HepG2 (cell line): ENCODE measurements around the gene CC2D1A. TPM values are rescaled to one million over a fixed set of nuclear protein-coding genes. Genes with fewer than 3 reads are reported as not detected.

Experiments
- CC2D1A ChIP-seq: sonication (generic); formaldehyde crosslinking; IDR thresholded peaks from 2 replicates; pipeline ENCODE4 v1.8.1; 2023; ENCODE audit warnings: mild to moderate bottlenecking, missing genetic modification reagents
- ERF ChIP-seq: IDR thresholded peaks from 2 replicates; pipeline ENCODE4 v1.6.1; 2018; ENCODE audit warnings: missing biosample characterization, missing genetic modification reagents
- ETV5 ChIP-seq: IDR thresholded peaks from 2 replicates; pipeline ENCODE4 v1.6.1; 2018; ENCODE audit warnings: missing biosample characterization, missing genetic modification reagents, inconsistent platforms, borderline replicate concordance
- FOXA1 ChIP-seq, 2 experiments: fragments of 450-650 bp in 1 of 2; sonication (generic) in 1 of 2; formaldehyde crosslinking in 1 of 2; IDR thresholded peaks; 2 replicates each; pipeline versions ENCODE4 v1.4.0 to v1.6.1; 2016 to 2020; ENCODE audit warnings: missing genetic modification reagents in 1 of 2
- HOXA3 ChIP-seq: sonication (generic); formaldehyde crosslinking; IDR thresholded peaks from 2 replicates; pipeline ENCODE4 v1.5.0; 2020; ENCODE audit warnings: missing genetic modification reagents
- KAT7 ChIP-seq: IDR thresholded peaks from 2 replicates; pipeline ENCODE4 v1.6.1; 2018; ENCODE audit warnings: borderline replicate concordance, missing compliant biosample characterization
- KDM5B ChIP-seq: sonication (generic); formaldehyde crosslinking; IDR thresholded peaks from 2 replicates; pipeline ENCODE4 v1.4.0; 2020; ENCODE audit warnings: missing genetic modification reagents, mild to moderate bottlenecking, borderline replicate concordance
- MZF1 ChIP-seq: sonication (generic); formaldehyde crosslinking; IDR thresholded peaks from 2 replicates; pipeline ENCODE4 v1.8.1; 2023; ENCODE audit warnings: mild to moderate bottlenecking, missing genetic modification reagents, borderline replicate concordance
- NFATC3 ChIP-seq: sonication (generic); formaldehyde crosslinking; IDR thresholded peaks from 2 replicates; pipeline ENCODE4 v1.5.1; 2020; ENCODE audit warnings: mild to moderate bottlenecking, missing genetic modification reagents
- PHF21A ChIP-seq: sonication (generic); formaldehyde crosslinking; IDR thresholded peaks from 2 replicates; pipeline ENCODE4 v1.5.0; 2020; ENCODE audit warnings: mild to moderate bottlenecking, missing genetic modification reagents
- SIX1 ChIP-seq: sonication (generic); formaldehyde crosslinking; IDR thresholded peaks from 2 replicates; pipeline ENCODE4 v1.4.0; 2020; ENCODE audit warnings: missing genetic modification reagents, borderline replicate concordance
- SKI ChIP-seq: fragments of 450-650 bp; IDR thresholded peaks from one replicate; pipeline ENCODE4 v1.6.1; 2018; ENCODE audit warnings: mild to moderate bottlenecking; ENCODE audit not compliant: partially characterized antibody
- SOX5 ChIP-seq: IDR thresholded peaks from 2 replicates; pipeline ENCODE4 v1.6.1; 2016; ENCODE audit warnings: borderline replicate concordance
- TBL1XR1 ChIP-seq: fragments of 150-350 bp; IDR thresholded peaks from 2 replicates; pipeline ENCODE4 v1.6.1; 2014; ENCODE audit warnings: borderline replicate concordance, low read length; ENCODE audit not compliant: partially characterized antibody
- TBX2 ChIP-seq: sonication (generic); formaldehyde crosslinking; IDR thresholded peaks from 2 replicates; pipeline ENCODE4 v1.5.0; 2020; ENCODE audit warnings: missing genetic modification reagents, mild to moderate bottlenecking, borderline replicate concordance
- TCF7 ChIP-seq: sonication (generic); IDR thresholded peaks from 2 replicates; pipeline ENCODE4 v1.6.1; 2016; ENCODE audit warnings: antibody characterized with exemption, low read depth
- ZBTB20 ChIP-seq: sonication (generic); formaldehyde crosslinking; IDR thresholded peaks from 2 replicates; pipeline ENCODE4 v1.8.1; 2023; ENCODE audit warnings: missing genetic modification reagents, low read depth, mild to moderate bottlenecking, borderline replicate concordance
- ZFP90 ChIP-seq: sonication (generic); formaldehyde crosslinking; IDR thresholded peaks from 2 replicates; pipeline ENCODE4 v1.8.0; 2022; ENCODE audit warnings: missing genetic modification reagents, mild to moderate bottlenecking, inconsistent platforms, borderline replicate concordance
- ZMAT3 ChIP-seq: sonication (generic); formaldehyde crosslinking; conservative IDR thresholded peaks from 2 replicates; pipeline ENCODE4 v1.7.0; 2021; ENCODE audit warnings: missing genetic modification reagents
- ZNF263 ChIP-seq: sonication (generic); formaldehyde crosslinking; IDR thresholded peaks from 2 replicates; pipeline ENCODE4 v1.4.0; 2020; ENCODE audit warnings: missing genetic modification reagents
- ZNF333 ChIP-seq: sonication (generic); formaldehyde crosslinking; IDR thresholded peaks from 2 replicates; pipeline ENCODE4 v1.4.0; 2020; ENCODE audit warnings: mild to moderate bottlenecking, missing genetic modification reagents, borderline replicate concordance
- ZNF367 ChIP-seq: sonication (generic); formaldehyde crosslinking; IDR thresholded peaks from 2 replicates; pipeline ENCODE4 v1.4.0; 2020; ENCODE audit warnings: missing genetic modification reagents, borderline replicate concordance
- ZNF660 ChIP-seq: sonication (generic); formaldehyde crosslinking; IDR thresholded peaks from 2 replicates; pipeline ENCODE4 v1.5.1; 2020; ENCODE audit warnings: mild to moderate bottlenecking, low read depth, missing genetic modification reagents, borderline replicate concordance
- ZNF83 ChIP-seq: sonication (generic); formaldehyde crosslinking; IDR thresholded peaks from 2 replicates; pipeline ENCODE4 v1.4.0; 2020; ENCODE audit warnings: missing genetic modification reagents, mild to moderate bottlenecking, borderline replicate concordance
- polyA plus RNA-seq, 8 experiments: library from polyadenylated mRNA; depleted of rRNA in 3 of 8; stranded (reverse) in 7 of 8; unstranded in 1 of 8; fragments of >200 nt; fragmentation: Illumina TruSeq in 4 of 8; extraction: Trizol in 4 of 8; gene quantifications; 2 replicates each; pipeline versions ENCODE4 v1.2.1 to v1.2.3, GENCODE V29; 2011 to 2016; ENCODE audit warnings: low read depth in 4 of 8, missing spikeins in 1 of 8, mixed read lengths in 1 of 8; ENCODE audit not compliant: insufficient read depth in 1 of 8
- total RNA-seq, 5 experiments: library from RNA; depleted of rRNA; stranded (reverse); fragments of >200 nt; fragmentation: Illumina TruSeq; extraction: Trizol; gene quantifications; 2 replicates each; pipeline ENCODE4 v1.2.3, GENCODE V29; 2016; ENCODE audit warnings: low read depth in 1 of 5
- TF ChIP-seq, protein P1 (sequence below): sonication (generic); formaldehyde crosslinking; IDR thresholded peaks from 2 replicates; pipeline ENCODE4 v1.4.0; 2020; ENCODE audit warnings: missing genetic modification reagents, borderline replicate concordance
- TF ChIP-seq, protein P2 (sequence below): IDR thresholded peaks from 2 replicates; pipeline ENCODE4 v1.4.0; 2020; ENCODE audit warnings: mild to moderate bottlenecking, missing genetic modification reagents

The CC2D1A gene
- total and polyA plus RNA-seq, 2 of the 13 experiments (the other 11 are each of a cell fraction or from before 2014, with no cell fraction given) = 9.7 to 11.5 TPM

- TF ChIP-seq MZF1 (CRISPR knock-in tag) = no peak
- no peak for TF ChIP-seq ZMAT3 (CRISPR knock-in tag)
- no peak for TF ChIP-seq ZNF333 (CRISPR knock-in tag)
- TF ChIP-seq SKI = no peak
- TF ChIP-seq SOX5 = peak; percentile 61
- TF ChIP-seq KAT7 = no peak
- no peak for TF ChIP-seq ZNF263 (CRISPR knock-in tag)
- TF ChIP-seq CC2D1A (CRISPR knock-in tag) = no peak
- no peak; the same call in 1 of the 2 replicates for TF ChIP-seq KDM5B
- TF ChIP-seq ERF (CRISPR knock-in tag) = peak; percentile 36; the same call in 1 of the 2 replicates
- no peak for TF ChIP-seq ZBTB20
- no peak for TF ChIP-seq ZNF660 (CRISPR knock-in tag)
- TF ChIP-seq, protein P1, sequence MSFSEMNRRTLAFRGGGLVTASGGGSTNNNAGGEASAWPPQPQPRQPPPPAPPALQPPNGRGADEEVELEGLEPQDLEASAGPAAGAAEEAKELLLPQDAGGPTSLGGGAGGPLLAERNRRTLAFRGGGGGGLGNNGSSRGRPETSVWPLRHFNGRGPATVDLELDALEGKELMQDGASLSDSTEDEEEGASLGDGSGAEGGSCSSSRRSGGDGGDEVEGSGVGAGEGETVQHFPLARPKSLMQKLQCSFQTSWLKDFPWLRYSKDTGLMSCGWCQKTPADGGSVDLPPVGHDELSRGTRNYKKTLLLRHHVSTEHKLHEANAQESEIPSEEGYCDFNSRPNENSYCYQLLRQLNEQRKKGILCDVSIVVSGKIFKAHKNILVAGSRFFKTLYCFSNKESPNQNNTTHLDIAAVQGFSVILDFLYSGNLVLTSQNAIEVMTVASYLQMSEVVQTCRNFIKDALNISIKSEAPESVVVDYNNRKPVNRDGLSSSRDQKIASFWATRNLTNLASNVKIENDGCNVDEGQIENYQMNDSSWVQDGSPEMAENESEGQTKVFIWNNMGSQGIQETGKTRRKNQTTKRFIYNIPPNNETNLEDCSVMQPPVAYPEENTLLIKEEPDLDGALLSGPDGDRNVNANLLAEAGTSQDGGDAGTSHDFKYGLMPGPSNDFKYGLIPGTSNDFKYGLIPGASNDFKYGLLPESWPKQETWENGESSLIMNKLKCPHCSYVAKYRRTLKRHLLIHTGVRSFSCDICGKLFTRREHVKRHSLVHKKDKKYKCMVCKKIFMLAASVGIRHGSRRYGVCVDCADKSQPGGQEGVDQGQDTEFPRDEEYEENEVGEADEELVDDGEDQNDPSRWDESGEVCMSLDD (CRISPR knock-in tag) = no peak
- no peak for TF ChIP-seq SIX1 (CRISPR knock-in tag)
- no peak for TF ChIP-seq TBL1XR1
- TF ChIP-seq ETV5 (CRISPR knock-in tag) = peak; percentile 28; the same call in 1 of the 2 replicates
- TF ChIP-seq TCF7 = peak; percentile 77
- TF ChIP-seq ZNF83 (CRISPR knock-in tag) = no peak
- TF ChIP-seq PHF21A = peak; percentile 75
- no peak for TF ChIP-seq ZNF367 (CRISPR knock-in tag)
- TF ChIP-seq, protein P2, sequence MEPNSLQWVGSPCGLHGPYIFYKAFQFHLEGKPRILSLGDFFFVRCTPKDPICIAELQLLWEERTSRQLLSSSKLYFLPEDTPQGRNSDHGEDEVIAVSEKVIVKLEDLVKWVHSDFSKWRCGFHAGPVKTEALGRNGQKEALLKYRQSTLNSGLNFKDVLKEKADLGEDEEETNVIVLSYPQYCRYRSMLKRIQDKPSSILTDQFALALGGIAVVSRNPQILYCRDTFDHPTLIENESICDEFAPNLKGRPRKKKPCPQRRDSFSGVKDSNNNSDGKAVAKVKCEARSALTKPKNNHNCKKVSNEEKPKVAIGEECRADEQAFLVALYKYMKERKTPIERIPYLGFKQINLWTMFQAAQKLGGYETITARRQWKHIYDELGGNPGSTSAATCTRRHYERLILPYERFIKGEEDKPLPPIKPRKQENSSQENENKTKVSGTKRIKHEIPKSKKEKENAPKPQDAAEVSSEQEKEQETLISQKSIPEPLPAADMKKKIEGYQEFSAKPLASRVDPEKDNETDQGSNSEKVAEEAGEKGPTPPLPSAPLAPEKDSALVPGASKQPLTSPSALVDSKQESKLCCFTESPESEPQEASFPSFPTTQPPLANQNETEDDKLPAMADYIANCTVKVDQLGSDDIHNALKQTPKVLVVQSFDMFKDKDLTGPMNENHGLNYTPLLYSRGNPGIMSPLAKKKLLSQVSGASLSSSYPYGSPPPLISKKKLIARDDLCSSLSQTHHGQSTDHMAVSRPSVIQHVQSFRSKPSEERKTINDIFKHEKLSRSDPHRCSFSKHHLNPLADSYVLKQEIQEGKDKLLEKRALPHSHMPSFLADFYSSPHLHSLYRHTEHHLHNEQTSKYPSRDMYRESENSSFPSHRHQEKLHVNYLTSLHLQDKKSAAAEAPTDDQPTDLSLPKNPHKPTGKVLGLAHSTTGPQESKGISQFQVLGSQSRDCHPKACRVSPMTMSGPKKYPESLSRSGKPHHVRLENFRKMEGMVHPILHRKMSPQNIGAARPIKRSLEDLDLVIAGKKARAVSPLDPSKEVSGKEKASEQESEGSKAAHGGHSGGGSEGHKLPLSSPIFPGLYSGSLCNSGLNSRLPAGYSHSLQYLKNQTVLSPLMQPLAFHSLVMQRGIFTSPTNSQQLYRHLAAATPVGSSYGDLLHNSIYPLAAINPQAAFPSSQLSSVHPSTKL (CRISPR knock-in tag) = peak; percentile 65
- TF ChIP-seq NFATC3 (CRISPR knock-in tag) = no peak
- TF ChIP-seq ZFP90 (CRISPR knock-in tag) = no peak
- peak; percentile 45 for TF ChIP-seq HOXA3 (CRISPR knock-in tag)
- TF ChIP-seq TBX2 (CRISPR knock-in tag) = 0 out of 2 replicates have a peak, but pooled peaks have one; percentile 35
- no peak for TF ChIP-seq FOXA1 (IDR thresholded peaks at IDR 0.05)
- peak; percentile 34; the same call in 1 of the 2 replicates for TF ChIP-seq FOXA1 (CRISPR knock-in tag; IDR thresholded peaks at IDR 0.05)
These were observed 6.6 kb upstream of the CC2D1A start (continued) for GRCh38 chr19:13899393-13899792.
